Left lung (tissue), 10 donors: ENCODE results near the gene RABL2B. TPM values are rescaled to one million over a fixed set of nuclear protein-coding genes. Genes with fewer than 3 reads are reported as not detected.

Experiments used
- ATAC-seq: fragments of 200-7000 bp; cut with Tn5 transposase; one replicate; pipeline ENCODE4 v1.9.1; 2020; ENCODE audit warnings: moderate library complexity
- DNase-seq, 4 donors: peaks; one replicate each; pipeline ENCODE4 v3.0.0-alpha.2; 2013 to 2020
- H3K27ac ChIP-seq, 2 donors: fragments of 200-600 bp; sonication (generic) in 1 of 2; one replicate each; pipeline versions ENCODE4 v1.5.0 to v1.8.0; 2020 to 2021
- H3K27me3 ChIP-seq, 2 donors: fragments of 200-600 bp; sonication (generic) in 1 of 2; one replicate each; pipeline versions ENCODE4 v1.5.0 to v1.8.0; 2020 to 2021
- H3K36me3 ChIP-seq, 2 donors: fragments of 200-600 bp; sonication (generic) in 1 of 2; one replicate each; pipeline versions ENCODE4 v1.5.0 to v1.8.0; 2020 to 2021
- H3K4me1 ChIP-seq, 2 donors: fragments of 200-600 bp; one replicate each; pipeline ENCODE4 v1.8.0; 2021
- H3K4me3 ChIP-seq, 2 donors: fragments of 200-600 bp; sonication (generic) in 1 of 2; one replicate each; pipeline versions ENCODE4 v1.5.0 to v1.8.0; 2020 to 2021; ENCODE audit warnings: mild to moderate bottlenecking in 1 of 2
- H3K9me3 ChIP-seq, 2 donors: fragments of 200-600 bp; sonication (generic) in 1 of 2; one replicate each; pipeline versions ENCODE4 v1.5.0 to v1.8.0; 2020 to 2021
- intact Hi-C, 2 donors: fragments of 100-400 bp; cut with DNase I; formaldehyde crosslinking; loops; one replicate each; pipeline versions ENCODE4 v1.11.2 to v1.14.2; 2022
- polyA plus RNA-seq, 6 donors: library from polyadenylated mRNA; unstranded; fragments of 120-200 nt; gene quantifications; one replicate each; pipeline ENCODE4 v1.2.1, GENCODE V29; 2013; ENCODE audit not compliant: insufficient read length in 6 of 6
- total RNA-seq, 2 donors: library from RNA; stranded (reverse); fragmentation: NEBNext Ultra II Directional; extraction: Animal tissue kit (Norgen Biotek cat#: 25700); gene quantifications; one replicate each; pipeline ENCODE4 v1.2.1, GENCODE V29; 2021
- TF ChIP-seq, protein P1 (sequence below), 2 donors: fragments of 200-600 bp; sonication (generic) in 1 of 2; IDR thresholded peaks; one replicate each; pipeline versions ENCODE4 v1.5.0 to v1.8.0; 2021; ENCODE audit warnings: antibody characterized with exemption in 2 of 2
- donor health status: DM: no; HTN: yes; CAD: no.
- donor health status: DM: no; HTN: no; CAD: no.

The RABL2B gene
- total and polyA plus RNA-seq, 8 donors = 27.1 to 79.8 (median 61.8) TPM

GRCh38 chr22:50728523-50728931 lies 54.9 kb downstream of the RABL2B start:
- H3K27ac ChIP-seq = no peak overlapping the region
- H3K4me1 ChIP-seq = peaks cover 0 to 14% of the 10 kb centered on the region in 2 donors
- H3K27me3 ChIP-seq = peaks cover 0 to 25% of the 10 kb centered on the region in 2 donors
- no peaks in the 10 kb centered on the region for H3K9me3 ChIP-seq
- ATAC-seq = no peak
- peaks cover 0 to 8% of the 10 kb centered on the region in 2 donors for H3K36me3 ChIP-seq
- TF ChIP-seq, protein P1, sequence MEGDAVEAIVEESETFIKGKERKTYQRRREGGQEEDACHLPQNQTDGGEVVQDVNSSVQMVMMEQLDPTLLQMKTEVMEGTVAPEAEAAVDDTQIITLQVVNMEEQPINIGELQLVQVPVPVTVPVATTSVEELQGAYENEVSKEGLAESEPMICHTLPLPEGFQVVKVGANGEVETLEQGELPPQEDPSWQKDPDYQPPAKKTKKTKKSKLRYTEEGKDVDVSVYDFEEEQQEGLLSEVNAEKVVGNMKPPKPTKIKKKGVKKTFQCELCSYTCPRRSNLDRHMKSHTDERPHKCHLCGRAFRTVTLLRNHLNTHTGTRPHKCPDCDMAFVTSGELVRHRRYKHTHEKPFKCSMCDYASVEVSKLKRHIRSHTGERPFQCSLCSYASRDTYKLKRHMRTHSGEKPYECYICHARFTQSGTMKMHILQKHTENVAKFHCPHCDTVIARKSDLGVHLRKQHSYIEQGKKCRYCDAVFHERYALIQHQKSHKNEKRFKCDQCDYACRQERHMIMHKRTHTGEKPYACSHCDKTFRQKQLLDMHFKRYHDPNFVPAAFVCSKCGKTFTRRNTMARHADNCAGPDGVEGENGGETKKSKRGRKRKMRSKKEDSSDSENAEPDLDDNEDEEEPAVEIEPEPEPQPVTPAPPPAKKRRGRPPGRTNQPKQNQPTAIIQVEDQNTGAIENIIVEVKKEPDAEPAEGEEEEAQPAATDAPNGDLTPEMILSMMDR (IDR thresholded peaks at IDR 0.05) = no peak
- H3K4me3 ChIP-seq = no peak overlapping the region
- intact Hi-C loops = no loop called here
- peak in 2 of 4 donors; percentile 19 to 55 for DNase-seq

- Histone ChIP-seq H3K9me3 (no peaks in the 10 kb centered on the region), H3K27ac (no peak overlapping the region), H3K36me3 (peaks cover 0 to 8% of the 10 kb centered on the region in 2 donors), H3K4me1 (peaks cover 0 to 14% of the 10 kb centered on the region in 2 donors), H3K27me3 (peaks cover 0 to 25% of the 10 kb centered on the region in 2 donors), H3K4me3 (no peak overlapping the region)
- intact Hi-C loops = no loop called here
- TF ChIP-seq, protein P1 (IDR thresholded peaks at IDR 0.05) = no peak
- peak in 2 of 4 donors; percentile 20 to 50 for DNase-seq
- ATAC-seq = no peak
These were observed 55.5 kb downstream of the RABL2B start for GRCh38 chr22:50727678-50728522.

DNA sequence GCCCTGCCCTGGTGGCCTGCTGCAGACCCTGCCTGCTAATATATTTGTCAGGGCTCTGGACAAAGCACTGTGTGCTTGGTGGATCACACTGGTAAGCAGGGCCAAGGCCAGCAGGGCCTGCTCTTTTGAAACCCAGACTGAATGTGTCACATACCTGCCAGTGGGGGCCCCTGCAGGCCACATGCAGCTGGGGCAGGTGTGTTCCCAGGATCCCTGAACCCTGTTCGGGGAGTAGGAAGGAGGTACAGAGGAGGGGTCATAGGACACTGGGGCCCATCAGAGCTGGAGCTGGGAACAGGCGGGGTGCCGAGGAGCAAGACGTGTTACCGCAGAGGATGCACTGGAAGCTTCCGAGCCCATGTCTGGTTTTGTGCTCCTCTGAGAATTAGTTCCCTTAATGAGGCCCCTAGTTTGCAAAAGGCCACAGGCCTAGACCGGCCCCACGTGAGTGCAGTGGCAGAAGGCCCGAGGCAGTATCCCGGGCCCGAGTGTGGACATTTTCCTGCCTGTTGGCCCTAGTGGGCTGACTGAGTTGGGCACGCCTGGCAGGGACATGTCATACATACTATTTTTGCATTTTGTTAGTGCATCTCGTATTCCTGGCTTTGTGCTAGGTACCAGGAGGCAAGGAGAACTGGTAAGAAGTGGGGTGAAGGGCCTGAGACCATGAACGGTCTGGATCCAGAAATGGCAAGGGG lies 56.6 kb downstream of the RABL2B start:
- peak in 1 of 4 donors; percentile 60 for DNase-seq
- Histone ChIP-seq H3K9me3 (no peaks in the 10 kb centered on the region), H3K27ac (no peak overlapping the region), H3K4me3 (no peak overlapping the region), H3K27me3 (peaks cover 0 to 23% of the 10 kb centered on the region in 2 donors), H3K36me3 (peaks cover 0 to 13% of the 10 kb centered on the region in 2 donors), H3K4me1 (peaks cover 0 to 9% of the 10 kb centered on the region in 2 donors)
- no peak for ATAC-seq
- intact Hi-C loops = no loop called here
- TF ChIP-seq, protein P1 (IDR thresholded peaks at IDR 0.05) = no peak

- no peaks in the 10 kb centered on the region for H3K9me3 ChIP-seq
These were observed 57.8 kb downstream of the RABL2B start for GRCh38 chr22:50725597-50725996.

More at GRCh38 chr22:50725597-50725996, 57.8 kb downstream of the RABL2B start:
- ATAC-seq = no peak
- intact Hi-C loops = no loop called here
- H3K27ac ChIP-seq = no peak overlapping the region
- TF ChIP-seq, protein P1 (IDR thresholded peaks at IDR 0.05) = no peak
- no peak overlapping the region for H3K4me3 ChIP-seq
- peaks cover 4 to 23% of the 10 kb centered on the region in 2 donors for H3K27me3 ChIP-seq
- no peak for DNase-seq
- peaks cover 0 to 19% of the 10 kb centered on the region in 2 donors for H3K36me3 ChIP-seq
- H3K4me1 ChIP-seq = no peaks in the 10 kb centered on the region
